GM18873 (cell line): ENCODE measurements around the gene MKLN1.

Experiments used
- ATAC-seq: cut with Tn5 transposase; IDR thresholded peaks from one replicate; pipeline ENCODE4 v1.9.1; 2021; ENCODE audit warnings: mild to moderate bottlenecking, moderate library complexity, moderate number of reproducible peaks; ENCODE audit not compliant: unreplicated experiment, low FRiP score

The MKLN1 gene

DNA sequence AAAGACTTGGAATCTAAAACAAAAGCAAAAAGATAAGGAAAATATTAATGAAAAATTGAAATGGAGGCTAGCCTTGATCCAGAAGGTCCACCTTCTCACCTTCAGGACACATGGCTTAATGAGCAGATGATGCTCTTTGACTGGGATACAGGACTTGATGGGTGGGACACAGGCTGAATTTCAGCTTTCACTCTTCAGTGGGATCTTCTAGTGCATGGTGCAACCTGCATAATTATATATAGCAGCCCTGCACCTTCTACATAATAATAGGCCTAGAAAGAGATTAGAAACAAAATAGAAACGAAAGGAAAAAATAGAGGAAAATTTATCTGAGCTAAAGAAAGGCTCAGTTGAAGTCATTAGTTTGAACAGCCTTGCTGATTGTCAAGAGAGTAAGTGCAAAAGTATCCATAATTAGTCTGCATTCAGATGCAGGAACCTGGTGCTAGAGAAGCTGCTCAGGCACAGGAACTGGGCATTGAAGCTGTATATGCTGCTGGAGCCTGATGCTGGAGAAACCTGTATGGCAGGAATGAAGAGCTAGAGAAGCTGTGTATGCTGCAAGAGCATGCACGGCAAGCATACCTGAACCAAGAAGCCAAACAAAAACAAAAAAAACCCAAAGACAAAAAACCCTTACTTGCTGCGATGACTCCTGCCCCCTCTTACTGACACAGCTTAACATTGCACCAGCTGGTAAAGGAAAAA lies 19.4 kb downstream of the MKLN1 start:
- ATAC-seq = no peak

DNA sequence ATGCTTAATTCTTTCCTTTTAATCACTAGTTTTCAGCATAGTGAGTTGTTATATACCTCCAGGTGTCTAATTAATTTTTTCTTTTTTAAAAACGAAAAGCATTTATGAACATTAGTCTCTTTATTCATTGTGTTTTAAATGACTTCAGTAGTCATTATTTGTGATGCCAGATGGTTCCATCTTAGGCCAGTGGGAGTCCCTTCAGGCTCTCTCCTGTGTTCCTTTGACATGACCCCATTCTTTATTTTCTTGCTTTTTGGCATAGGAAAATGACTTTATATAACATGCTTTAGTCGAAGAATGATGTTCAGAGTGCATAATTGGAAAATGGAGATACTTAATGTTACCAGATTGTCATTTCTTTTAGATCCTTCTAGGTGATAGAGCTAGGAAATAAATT lies 24.4 kb downstream of the MKLN1 start:
- ATAC-seq = no peak

DNA sequence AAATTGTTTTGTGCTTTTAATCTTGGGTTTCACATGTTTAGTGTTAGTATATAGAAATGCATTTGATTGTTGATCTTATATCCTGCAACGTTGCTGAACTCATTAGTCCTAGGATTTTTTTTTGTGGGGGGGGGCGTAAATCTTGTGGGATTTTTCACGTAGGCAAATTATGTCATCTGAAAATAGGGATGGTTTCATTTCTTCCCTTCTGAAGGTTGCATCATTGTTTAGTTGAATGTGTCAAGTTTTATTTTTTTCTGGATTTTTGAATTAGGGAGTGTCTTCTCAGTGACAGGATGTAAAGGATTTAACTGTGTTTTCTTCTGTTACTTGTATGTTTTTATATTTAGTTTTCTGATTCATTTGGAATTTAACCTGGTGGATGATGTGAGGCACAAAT lies 26.7 kb downstream of the MKLN1 start:
- no peak for ATAC-seq

DNA sequence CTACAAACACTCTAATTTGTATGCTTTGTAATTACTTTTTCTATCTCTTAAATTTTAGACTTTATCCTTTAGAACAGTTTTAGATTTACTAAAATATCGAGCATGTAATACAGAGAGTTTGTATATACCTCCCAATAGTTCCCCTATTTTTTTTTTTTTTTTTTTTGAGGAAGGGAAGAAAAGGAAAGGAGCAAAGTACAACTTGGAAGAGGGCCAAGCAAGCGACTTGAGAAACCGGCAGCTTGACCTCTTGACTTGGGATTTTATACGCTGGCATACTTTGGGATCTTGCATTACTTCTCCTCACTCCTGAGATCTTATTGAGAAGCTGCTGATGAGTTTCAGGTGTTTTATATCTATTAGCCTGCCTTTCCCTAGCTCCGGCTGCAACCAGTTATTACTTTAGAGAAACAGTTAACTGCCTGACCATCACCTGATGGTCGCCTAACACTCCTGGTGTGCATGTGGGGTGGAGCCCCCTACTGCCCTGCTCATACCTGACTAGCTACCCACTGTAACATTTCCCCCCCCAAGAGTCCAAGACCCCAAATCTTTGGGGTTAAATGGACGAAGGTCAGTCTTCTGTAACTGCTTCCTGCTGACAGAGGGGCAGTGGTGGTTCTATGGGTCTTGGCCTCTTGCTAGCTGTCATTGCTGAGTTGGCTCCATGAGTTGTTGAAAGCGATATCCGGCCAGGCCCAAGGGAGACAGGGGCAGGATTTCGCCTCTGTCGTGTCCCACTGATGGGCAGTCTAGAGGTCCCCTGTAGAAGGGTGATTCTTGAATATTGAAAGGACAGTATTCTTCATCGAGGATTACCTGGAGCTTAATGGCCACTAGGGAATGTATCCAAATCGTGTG lies 28.5 kb downstream of the MKLN1 start:
- ATAC-seq = no peak

DNA sequence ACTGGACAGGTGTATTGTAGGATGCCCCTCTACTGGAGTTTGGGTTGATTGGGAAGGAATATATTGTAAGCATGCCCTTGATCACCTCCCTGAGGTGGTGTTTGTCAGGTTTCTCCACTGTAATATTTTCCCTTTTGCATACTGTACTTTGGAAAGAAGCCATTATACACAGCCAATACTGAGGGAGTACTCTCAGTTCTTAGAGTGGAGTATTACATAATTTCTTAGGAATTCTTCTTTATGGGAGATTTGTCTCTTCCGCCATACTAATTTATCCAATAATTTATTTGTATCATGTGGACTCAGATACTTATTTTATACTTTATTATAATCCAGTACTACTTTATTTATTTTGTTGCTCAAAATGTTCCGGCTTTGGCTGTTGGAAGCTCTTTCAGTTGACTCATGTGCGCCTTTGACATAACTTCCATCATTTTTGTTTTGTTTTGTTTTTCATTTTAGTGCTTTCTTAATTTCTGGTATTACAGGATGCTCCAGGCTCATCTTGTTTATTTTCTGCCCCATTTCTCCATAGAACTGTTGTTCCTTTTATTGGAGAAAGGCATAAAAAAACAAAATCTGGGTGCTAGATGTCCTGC lies 29.7 kb downstream of the MKLN1 start:
- ATAC-seq = no peak

DNA sequence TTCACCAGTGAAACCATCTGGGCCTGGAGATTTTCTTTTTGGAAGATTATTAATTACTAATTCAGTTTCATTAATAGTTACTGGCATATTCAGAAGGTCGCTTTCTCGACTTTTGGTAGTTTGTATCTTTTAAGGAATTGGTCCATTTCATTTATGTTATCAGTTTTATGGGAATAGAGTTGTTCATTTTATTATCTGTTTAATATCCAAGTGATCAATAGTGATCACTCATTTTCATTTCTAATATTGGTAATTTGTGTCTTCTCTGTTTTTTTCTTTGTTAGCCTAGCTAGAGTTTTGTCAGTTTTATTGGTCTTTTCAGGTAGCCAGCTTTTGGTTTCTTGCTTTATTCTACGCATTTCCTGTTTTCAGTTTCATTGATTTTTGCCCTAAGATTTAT lies 31.0 kb downstream of the MKLN1 start:
- no peak for ATAC-seq

DNA sequence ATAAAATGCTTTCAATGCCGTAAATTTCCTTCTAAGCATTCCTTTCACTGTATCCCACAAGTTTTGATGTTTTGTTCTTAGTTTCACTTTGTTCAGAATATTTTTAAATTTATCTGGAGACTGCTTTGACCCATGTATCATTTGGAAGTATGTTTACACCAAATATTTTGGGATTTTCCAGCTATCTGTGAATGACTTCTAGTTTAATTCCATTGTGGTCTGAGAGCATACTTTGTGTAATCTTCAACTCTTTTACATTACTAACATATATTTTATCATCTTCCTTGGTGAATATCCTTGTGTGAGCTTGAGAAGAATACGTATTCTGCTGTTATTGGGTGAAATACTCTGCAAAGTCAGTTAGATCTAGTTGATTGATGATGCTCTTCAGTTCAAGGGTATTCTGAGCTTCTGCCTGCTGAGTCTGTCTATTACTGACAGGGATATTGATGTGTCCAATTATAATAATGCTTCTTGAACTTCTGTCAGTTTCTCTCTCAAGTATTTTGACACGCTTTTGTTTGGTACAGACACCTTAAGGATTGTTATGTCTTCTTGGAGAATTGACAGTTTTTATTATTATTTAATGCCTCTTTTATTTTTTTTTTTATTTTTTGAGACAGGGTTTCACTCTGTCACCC lies 31.6 kb downstream of the MKLN1 start:
- ATAC-seq = no peak

DNA sequence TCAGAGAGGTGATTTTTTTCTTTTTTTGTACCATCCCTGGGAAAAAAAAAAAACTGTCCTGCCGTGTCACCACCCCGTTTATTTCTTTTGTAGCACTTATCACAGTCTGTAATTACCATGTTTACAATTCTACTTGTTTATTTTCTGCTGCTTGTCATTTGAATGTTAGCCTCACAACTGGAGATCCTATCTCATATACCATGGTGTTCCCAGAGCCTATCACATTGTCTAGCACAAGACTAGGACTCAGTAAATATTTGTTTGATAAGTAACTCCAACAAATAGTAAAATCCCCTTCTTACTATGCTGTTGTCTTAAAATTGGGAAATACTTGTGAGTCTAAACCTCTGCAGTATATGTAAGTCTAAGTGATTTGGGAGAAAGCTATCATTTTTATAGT lies 36.0 kb downstream of the MKLN1 start:
- no peak for ATAC-seq

DNA sequence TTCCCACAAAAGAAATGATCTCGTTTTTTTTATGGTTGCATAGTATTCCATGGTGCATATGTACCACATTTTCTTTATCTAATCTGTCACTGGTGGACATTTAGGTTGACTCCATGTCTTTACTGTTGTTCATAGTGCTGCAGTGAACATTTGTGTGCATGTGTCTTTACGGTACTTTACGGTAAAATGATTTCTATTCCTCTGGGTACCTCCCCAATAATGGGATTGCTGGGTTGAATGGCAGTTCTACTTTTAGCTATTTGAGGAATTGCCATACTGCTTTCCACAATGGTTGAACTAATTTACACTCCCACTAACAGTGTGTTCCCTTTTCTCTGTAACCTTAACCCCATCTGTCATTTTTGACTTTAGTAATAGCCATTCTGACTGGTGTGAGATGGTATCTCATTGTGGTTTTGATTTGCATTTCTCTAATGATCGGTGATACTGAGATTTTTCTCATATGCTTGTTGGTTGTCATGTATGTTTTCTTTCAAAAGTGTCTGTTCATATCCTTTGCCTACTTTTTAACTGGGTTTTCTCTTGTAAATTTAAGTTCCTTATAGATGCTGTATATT lies 37.2 kb downstream of the MKLN1 start:
- ATAC-seq = no peak

DNA sequence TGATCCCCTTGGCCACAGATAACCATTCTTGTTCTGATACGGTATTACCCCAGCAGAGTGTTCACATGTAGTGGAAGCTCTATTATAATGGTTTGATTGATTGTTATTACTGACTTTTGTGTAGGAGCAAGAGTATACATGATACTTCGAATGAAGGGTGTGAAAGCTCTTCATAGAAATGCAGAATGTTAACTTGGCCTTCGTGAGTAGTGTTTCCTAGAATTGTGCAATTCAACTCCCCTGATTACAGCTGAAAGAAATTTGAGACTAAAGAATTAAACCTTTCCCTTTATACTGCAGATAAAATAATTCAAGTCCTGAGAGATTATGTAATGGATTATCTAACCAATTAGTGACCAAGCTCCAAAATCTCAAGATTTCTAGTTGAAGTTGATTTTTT lies 38.2 kb downstream of the MKLN1 start:
- no peak for ATAC-seq

DNA sequence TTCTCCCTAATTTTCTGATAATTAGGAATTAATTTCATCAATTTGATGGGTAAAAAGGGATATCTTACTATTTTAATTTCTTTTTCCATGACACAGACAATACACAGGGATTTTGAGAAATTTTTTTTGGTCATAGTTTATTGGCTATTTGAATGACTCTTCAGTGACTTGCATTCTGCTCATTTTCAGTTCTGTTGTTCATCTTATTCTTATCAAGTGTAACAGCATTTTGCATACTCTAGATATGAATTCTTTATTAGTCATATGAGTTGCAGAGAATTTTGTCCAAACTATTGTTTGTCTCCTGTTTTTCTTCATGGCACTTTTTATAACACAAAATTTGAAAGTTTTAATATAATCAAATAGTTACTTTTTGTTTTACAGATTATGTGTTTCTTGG lies 41.7 kb downstream of the MKLN1 start:
- no peak for ATAC-seq

DNA sequence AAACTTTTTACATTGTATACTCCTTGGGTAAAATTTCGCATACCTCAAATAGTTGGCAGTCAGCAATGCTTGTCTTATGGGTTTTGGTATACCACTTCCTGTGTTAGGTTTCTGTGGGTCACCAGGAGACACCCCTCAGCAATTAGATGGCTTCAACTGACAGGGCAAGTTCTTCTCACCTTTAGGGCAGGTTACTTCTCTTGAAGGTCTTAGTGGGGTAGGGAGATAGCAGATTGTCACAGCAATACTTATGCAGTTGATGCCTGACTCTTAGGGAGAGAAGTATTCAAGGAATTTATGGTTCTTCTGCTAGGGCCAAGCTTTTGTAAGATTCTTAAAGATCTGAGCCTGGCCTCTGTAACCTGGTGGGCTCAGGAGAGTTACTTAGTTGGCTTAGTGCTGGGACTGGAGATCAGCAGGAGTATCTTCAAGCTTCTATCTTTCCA lies 42.9 kb downstream of the MKLN1 start:
- peak; percentile 71 for ATAC-seq

DNA sequence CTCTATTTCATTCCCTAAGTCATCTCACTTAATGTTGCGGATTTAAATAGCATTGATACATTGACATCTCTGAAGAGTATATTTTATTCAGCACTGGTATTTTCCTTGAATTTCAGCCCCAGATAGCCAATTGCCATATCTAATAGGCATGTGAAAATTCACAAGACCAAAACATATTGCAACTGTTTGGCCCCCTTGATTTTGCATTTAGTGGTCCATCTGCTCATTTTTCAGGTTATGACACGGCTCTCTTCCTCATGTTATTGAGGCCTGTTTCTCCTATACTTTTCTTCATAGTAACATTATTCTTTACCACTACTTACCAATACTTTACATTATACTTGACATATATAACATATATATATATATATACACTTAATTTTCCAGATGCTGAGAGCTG lies 43.7 kb downstream of the MKLN1 start:
- ATAC-seq = no peak

DNA sequence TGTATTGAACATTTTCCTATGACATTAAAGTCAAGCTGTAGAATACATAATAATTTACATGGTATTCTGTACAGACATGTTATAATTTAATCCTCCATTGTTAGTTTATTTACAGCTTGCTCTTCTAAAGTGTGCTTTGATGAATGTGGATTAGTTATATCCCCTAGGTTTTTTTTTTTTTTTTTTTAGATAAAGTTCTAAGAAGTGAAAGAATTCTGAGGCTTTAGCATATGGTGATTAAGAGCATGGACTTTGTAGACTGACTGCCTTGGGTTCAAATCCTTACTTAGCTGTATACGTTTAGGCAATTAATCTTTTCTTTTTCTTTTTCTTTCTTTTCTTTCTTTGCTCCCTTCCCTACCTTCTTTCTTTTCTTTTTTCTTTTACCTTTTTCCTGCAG lies 44.9 kb downstream of the MKLN1 start:
- ATAC-seq = no peak

DNA sequence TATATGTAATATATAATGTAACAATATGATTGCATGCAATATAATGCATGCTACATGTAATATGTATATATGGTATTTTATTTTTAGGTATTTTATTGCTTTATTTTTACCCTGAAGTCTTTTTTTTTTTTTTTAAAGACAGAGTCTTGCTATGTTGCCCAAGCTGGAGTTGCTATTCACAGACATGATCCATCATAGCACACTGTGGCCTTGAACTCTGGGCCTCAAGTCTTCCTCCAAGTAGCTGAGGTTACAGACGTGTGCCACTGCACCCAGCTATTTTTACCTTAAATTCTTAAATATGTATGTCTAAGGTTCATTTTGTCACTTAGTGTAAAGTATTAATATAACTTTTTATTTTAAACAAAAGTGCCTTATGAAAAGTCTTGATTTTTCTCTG lies 47.1 kb downstream of the MKLN1 start:
- ATAC-seq = no peak

DNA sequence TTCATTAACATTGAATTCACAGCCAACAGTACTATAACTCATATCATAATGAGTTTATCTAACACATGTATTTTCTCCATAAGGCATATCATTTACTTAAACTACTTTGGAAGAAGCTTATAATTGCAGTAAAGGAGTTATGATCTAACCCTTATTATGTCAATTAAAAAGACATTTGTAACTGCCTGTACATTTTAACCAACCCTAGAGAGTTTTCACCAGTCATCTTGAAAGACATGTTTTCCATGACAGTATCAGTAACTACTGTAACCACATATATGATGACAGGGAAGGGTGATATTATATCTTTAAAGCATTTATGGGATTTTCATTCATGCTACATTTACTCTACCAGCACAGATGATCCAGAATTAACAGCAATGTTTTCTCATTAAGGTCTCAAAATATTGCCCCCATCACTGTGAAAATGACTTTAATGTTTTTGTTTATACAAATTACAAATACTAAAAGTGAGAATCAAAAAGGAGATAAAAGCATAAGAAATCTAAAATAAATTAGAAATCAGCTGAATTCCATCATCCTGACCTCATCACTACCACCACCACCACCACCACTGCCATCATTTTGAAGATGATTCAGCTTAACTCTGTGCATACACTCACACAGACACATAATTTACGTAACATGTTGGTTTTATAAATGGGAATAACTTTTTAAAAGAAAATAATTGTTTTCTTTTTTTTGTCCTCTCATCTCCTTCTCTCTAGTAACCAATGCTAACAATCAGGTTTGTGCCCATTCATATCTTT lies 53.6 kb downstream of the MKLN1 start:
- ATAC-seq = no peak

DNA sequence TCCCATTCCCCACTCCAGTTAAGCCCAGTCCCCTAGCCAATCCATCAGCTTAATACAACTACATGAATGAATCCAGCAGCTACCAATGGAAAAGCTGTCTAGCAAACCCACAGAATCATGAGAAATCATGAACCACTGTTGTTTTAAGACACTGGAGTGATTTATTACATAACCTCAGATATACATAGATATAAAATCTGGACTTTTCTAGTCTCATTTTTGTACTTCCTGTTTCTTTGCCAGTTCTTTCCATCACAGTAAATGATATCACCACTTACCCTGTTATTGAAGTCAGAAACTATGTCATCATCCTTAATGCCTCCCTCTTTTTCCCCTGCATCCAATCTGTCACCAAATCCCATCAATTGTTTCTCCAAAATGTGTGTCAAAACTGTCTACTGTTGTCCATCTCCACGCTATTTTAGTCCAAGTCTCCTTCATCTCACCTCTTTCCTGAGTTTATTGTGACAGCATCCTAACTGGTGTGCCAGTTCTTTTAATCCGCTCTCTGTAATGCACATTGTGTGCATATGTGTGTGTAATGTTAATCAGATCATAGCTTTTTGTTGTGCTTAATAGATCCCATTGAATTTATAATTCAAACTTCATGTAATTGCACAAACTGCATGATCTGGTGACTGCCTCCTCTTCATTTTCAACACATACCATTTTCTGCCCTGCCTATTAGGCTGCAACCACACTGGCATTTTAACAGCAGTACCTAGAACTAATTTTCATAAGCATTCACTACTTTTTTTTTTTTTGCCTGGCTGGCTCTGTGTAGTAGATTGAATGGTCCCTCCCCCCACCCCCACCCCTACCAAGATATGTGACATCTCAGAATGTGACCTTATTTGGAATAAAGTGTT lies 56.0 kb downstream of the MKLN1 start:
- no peak for ATAC-seq

DNA sequence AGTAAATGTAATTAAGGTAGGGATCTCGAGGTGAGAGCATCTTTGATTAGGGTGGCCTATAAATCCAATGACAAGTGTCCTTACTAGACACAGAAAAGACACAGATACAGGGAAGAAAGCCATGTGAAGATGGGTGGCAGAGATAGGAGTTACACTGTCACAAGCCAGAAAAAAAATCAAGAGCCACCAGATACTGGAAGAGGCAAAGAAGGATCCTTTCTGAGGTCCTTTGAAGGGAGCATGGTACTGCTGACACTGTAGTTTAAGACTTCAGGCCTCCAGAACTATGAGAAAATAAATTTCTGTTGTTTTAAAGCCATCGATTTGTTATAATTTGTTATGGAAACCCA lies 56.6 kb downstream of the MKLN1 start:
- no peak for ATAC-seq

DNA sequence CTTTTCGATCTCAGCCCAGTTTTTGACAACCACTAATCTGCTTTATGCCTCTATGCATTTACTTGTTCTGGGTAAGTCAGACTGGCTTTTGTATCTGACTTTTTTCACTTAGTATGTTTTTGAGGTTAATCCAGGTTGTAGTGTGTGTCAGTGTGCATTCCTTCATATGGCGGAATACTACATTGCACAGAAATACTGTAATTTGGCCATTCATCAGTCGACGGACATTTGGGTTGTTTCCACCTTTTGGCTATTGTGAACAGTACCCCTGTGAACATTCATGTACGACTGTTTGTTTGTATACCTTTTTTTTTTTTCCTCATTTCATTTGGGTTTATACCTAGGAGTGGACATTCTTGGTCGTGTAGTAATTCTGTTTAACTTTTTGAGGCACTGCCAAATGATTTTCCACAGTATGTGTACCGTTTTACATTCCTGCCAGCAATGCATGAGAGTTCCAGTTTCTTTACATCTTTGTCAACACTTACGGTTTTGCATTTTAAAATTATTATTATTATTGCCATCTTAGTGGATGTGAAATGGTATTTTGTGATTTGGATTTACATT lies 57.4 kb downstream of the MKLN1 start:
- ATAC-seq = no peak
